Left ventricle myocardium superior (tissue), 1 donor: ENCODE data around the gene CARMIL1. TPM values are rescaled to one million over a fixed set of nuclear protein-coding genes. Genes with fewer than 3 reads are reported as not detected.
A peak's percentile ranks its signal among the peaks of the same experiment; 100 is the strongest.
"Not testable (repeated sequence)": the region's sequence is repeated elsewhere in the genome, so short reads cannot be mapped to it uniquely, and the experiment has no call there.

Source experiments
- ATAC-seq: fragments of 200-7000 bp; cut with Tn5 transposase; one replicate; pipeline ENCODE4 v1.9.1; 2020; ENCODE audit warnings: mild to moderate bottlenecking, moderate library complexity
- DNase-seq: peaks from one replicate; pipeline ENCODE4 v3.0.0-alpha.2; 2020
- intact Hi-C: fragments of 100-400 bp; cut with micrococcal nuclease; formaldehyde crosslinking; loops from one replicate; pipeline ENCODE4 v1.11.0; 2022
- total RNA-seq: library from RNA; stranded (reverse); fragmentation: NEBNext Ultra II Directional; extraction: Animal tissue kit (Norgen Biotek cat#: 25700); gene quantifications from one replicate; pipeline ENCODE4 v1.2.1, GENCODE V29; 2021
- donor health status: DM: no; HTN: yes; CAD: no; lungs with severe emphysema.

Gene CARMIL1
- total RNA-seq, 1 donor from 2014 or later, result 4.7 TPM

- no peak for DNase-seq
- no peak for ATAC-seq
- intact Hi-C loops, result no loop called here
Observed at GRCh38 chr6:25267662-25268061, 11.5 kb upstream of the CARMIL1 start.

- ATAC-seq, result no peak
- DNase-seq, result no peak
- intact Hi-C loops, result no loop called here
Observed at GRCh38 chr6:25270559-25270958, 8.6 kb upstream of the CARMIL1 start.

- intact Hi-C loops, result loop anchor here (5.0 kb wide), 1 partner anchor 217 kb away; no protein-coding TSS in a partner anchor
- no peak for DNase-seq
- no peak for ATAC-seq
Observed at GRCh38 chr6:25275436-25275835, 3.7 kb upstream of the CARMIL1 start.

- intact Hi-C loops, result loop anchor here (5.0 kb wide), 1 partner anchor 215 kb away; no protein-coding TSS in a partner anchor
- DNase-seq (no peak), ATAC-seq (no peak)
Observed at GRCh38 chr6:25277386-25277785, 1.8 kb upstream of the CARMIL1 start.

- no peak for ATAC-seq
- intact Hi-C loops, result loop anchor here (5.0 kb wide), 1 partner anchor 214 kb away; no protein-coding TSS in a partner anchor
- no peak for DNase-seq
Observed at GRCh38 chr6:25277857-25278256, 1.3 kb upstream of the CARMIL1 start.

- no peak for DNase-seq
- peak; percentile 6 for ATAC-seq
- intact Hi-C loops, result loop anchor here (5.0 kb wide), 1 partner anchor 214 kb away; no protein-coding TSS in a partner anchor
Observed at GRCh38 chr6:25278261-25278913, 787 bp upstream of the CARMIL1 start.

GRCh38 chr6:25279748-25280343, 672 bp downstream of the CARMIL1 start:
- ATAC-seq (peak; percentile 10), DNase-seq (peak; percentile 31)
- intact Hi-C loops, result loop anchor here (5.0 kb wide), 1 partner anchor 212 kb away; no protein-coding TSS in a partner anchor

GRCh38 chr6:25280344-25281074, 1.3 kb downstream of the CARMIL1 start:
- no peak for ATAC-seq

GRCh38 chr6:25286891-25287290, 7.7 kb downstream of the CARMIL1 start:
- DNase-seq, result no peak
- no peak for ATAC-seq
- intact Hi-C loops, result no loop called here

More at GRCh38 chr6:25280344-25281074, 1.3 kb downstream of the CARMIL1 start:
- DNase-seq, result no peak
- intact Hi-C loops, result no loop called here

GRCh38 chr6:25287941-25288340, 8.8 kb downstream of the CARMIL1 start:
- DNase-seq (no peak), ATAC-seq (no peak)
- intact Hi-C loops, result no loop called here

GRCh38 chr6:25288518-25288917, 9.3 kb downstream of the CARMIL1 start:
- ATAC-seq, result no peak
- intact Hi-C loops, result no loop called here
- DNase-seq, result no peak

- DNase-seq (no peak), ATAC-seq (peak; percentile 29)
- intact Hi-C loops, result no loop called here
Observed at GRCh38 chr6:25290306-25291060, 11.3 kb downstream of the CARMIL1 start.

- no peak for ATAC-seq
- no peak for DNase-seq
- intact Hi-C loops, result no loop called here
Observed at GRCh38 chr6:25292384-25292783, 13.2 kb downstream of the CARMIL1 start.

- DNase-seq (no peak), ATAC-seq (peak; percentile 13)
- intact Hi-C loops, result no loop called here
Observed at GRCh38 chr6:25295651-25296050, 16.5 kb downstream of the CARMIL1 start.

- ATAC-seq, result peak; percentile 54
- no peak for DNase-seq
- intact Hi-C loops, result no loop called here
Observed at GRCh38 chr6:25296217-25296905, 17.2 kb downstream of the CARMIL1 start.

- ATAC-seq (peak; percentile 89), DNase-seq (peak; percentile 40)
Observed at GRCh38 chr6:25297039-25297441, 17.9 kb downstream of the CARMIL1 start.

GRCh38 chr6:25297823-25298522, 18.8 kb downstream of the CARMIL1 start:
- intact Hi-C loops, result no loop called here
- ATAC-seq (peak; percentile 26), DNase-seq (no peak)

More at GRCh38 chr6:25297039-25297441, 17.9 kb downstream of the CARMIL1 start:
- intact Hi-C loops, result no loop called here

GRCh38 chr6:25298523-25298865, 19.3 kb downstream of the CARMIL1 start:
- ATAC-seq, intact Hi-C loops, DNase-seq: not testable (repeated sequence)
